Activated naive CD8-positive, alpha-beta T cell treated with anti-CD3 and anti-CD28 coated beads, Interleukin-2, amount 10 ng/mL, durations not matched to agents 7 days and 5 days (primary cell): ENCODE measurements around the gene CTIF. TPM values are rescaled to one million over a fixed set of nuclear protein-coding genes. Genes with fewer than 3 reads are reported as not detected.

Source experiments
- ATAC-seq: fragments of 150-1000 bp; cut with Tn5 transposase; one replicate; pipeline ENCODE4 v1.10.0; 2021; ENCODE audit warnings: low read depth, moderate library complexity
- POLR2A ChIA-PET: fragments of 350-600 bp; sonication (Branson Sonifier 250); formaldehyde crosslinking; loops from one replicate; lab custom pipeline; 2021; ENCODE audit warnings: antibody characterized with exemption; lab: Charles Lee
- DNase-seq: peaks from one replicate; pipeline ENCODE4 v3.0.0; 2021
- H3K27ac Mint-ChIP-seq: one replicate; pipeline ENCODE4 v1.8.0; 2022; ENCODE audit warnings: mild to moderate bottlenecking, mixed read lengths
- H3K27me3 Mint-ChIP-seq: one replicate; pipeline ENCODE4 v1.8.0; 2022; ENCODE audit warnings: mild to moderate bottlenecking, moderate library complexity, mixed read lengths
- H3K36me3 Mint-ChIP-seq: one replicate; pipeline ENCODE4 v1.8.0; 2021; ENCODE audit warnings: mild to moderate bottlenecking, mixed read lengths
- H3K4me1 Mint-ChIP-seq: one replicate; pipeline ENCODE4 v1.8.0; 2021; ENCODE audit warnings: mixed read lengths
- H3K4me3 Mint-ChIP-seq: one replicate; pipeline ENCODE4 v1.8.0; 2022; ENCODE audit warnings: mild to moderate bottlenecking, moderate library complexity, mixed read lengths
- H3K9me3 Mint-ChIP-seq: one replicate; pipeline ENCODE4 v1.8.0; 2021; ENCODE audit warnings: mixed read lengths
- total RNA-seq, 2 experiments: library from RNA; stranded (reverse); gene quantifications; one replicate each; pipeline ENCODE4 v1.2.3, GENCODE V29; 2021

CTIF gene
- total RNA-seq, 2 experiments from 2014 or later: 2.4 to 3.0 TPM

DNA sequence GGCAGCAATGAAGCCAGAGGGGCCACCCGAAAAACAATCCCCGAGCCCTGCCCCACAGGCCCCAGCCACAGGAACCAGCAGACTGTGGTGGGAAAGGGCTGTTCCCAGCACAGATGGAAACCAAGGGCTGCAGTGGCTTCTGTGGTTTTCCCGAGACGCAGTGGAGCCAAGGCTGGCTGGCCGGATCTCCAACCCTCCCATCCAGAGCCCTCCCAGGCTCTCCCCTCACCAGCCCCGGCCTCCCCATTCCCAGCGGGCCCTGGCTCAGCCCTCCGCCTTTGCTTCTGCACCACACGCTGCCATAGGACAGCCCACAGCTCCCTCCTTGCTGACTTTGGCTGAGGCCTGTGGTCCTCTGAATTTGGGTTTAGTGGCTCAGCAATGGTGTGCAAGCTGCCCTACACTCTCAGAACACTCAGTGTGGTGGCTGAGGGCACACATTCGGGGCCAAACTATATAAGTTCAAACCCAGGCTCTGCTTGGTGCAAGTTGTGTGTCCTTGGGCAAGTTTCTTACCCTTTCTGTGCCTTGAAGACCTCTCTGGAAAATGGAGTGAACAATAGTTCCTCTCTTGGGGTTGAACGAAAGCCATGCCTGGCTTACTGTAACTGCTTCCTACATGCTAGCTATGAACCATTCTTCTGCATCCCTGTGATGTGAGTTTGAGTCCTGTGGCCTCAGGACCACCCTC lies 211.8 kb downstream of the CTIF start:
- DNase-seq (no peak), ATAC-seq (no peak)
- no peak overlapping the region for H3K27ac Mint-ChIP-seq
- POLR2A ChIA-PET: no interaction called here
- no peaks in the 10 kb centered on the region for H3K9me3 Mint-ChIP-seq
- no peaks in the 10 kb centered on the region for H3K36me3 Mint-ChIP-seq
- peaks cover 2% of the 10 kb centered on the region for H3K27me3 Mint-ChIP-seq
- H3K4me1 Mint-ChIP-seq: peaks cover 3% of the 10 kb centered on the region
- H3K4me3 Mint-ChIP-seq: no peak overlapping the region

DNA sequence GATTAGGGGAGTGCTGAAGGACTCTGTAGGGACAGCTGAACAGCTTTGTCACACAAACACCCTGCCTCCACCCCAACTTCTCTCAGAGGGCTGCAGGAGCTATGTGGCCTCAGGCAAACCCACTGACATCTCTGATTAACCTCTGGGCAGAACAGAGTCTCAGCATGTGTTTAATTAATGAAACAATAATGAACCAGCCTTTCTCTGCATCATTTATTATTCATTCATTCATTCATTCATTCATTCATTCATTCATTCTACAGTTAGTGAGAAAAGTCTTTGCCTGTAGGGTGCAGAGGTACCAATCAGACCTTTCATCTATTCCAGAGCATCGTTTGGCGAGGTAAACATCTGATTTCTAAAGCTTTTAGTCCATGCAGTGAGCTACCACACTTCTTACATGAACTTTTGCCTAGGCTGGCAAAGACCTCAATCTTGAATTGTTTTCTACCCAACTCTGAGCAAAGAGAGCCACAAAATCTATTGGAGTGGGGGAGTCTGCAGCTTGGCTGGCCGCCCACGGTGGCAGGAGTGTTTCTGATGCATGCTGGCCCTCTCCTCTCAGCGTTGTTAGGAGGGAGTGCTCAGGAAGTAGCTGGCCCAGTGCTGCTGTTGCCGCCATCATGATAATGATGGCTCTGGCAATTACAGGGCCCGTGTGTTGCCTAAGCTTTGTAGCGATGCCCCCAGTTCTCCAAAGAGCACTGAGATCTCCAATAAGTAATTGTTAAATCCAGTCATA lies 213.1 kb downstream of the CTIF start:
- peaks cover 3% of the 10 kb centered on the region for H3K4me1 Mint-ChIP-seq
- H3K27me3 Mint-ChIP-seq: peaks cover 2% of the 10 kb centered on the region
- H3K27ac Mint-ChIP-seq: no peak overlapping the region
- ATAC-seq: no peak
- POLR2A ChIA-PET: no interaction called here
- no peak overlapping the region for H3K4me3 Mint-ChIP-seq
- no peaks in the 10 kb centered on the region for H3K9me3 Mint-ChIP-seq
- no peak for DNase-seq
- no peaks in the 10 kb centered on the region for H3K36me3 Mint-ChIP-seq

DNA sequence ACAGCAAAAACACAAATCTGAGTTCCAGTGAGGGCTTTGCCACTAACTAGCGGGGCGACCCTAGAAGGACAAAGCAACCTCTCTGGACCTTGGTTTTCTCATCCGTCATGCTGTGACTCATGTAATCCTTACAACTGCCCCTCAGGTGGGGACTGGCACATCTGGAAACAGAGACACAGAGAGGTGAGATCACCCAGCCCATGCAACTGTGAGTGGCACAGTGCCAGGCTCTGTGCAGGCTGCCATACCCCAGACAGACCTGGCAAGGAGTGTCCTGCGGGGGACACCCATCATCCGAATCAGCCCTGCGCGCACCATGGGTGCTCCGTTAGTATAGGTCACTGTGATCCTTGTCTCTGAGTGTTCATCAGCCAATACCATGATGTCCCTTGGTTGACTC lies 213.6 kb downstream of the CTIF start:
- Mint-ChIP-seq H3K9me3 (no peaks in the 10 kb centered on the region), H3K27me3 (peaks cover 2% of the 10 kb centered on the region), H3K27ac (no peak overlapping the region), H3K4me3 (no peak overlapping the region), H3K4me1 (peaks cover 3% of the 10 kb centered on the region), H3K36me3 (no peaks in the 10 kb centered on the region)
- DNase-seq (no peak), ATAC-seq (no peak)
- POLR2A ChIA-PET: no interaction called here

DNA sequence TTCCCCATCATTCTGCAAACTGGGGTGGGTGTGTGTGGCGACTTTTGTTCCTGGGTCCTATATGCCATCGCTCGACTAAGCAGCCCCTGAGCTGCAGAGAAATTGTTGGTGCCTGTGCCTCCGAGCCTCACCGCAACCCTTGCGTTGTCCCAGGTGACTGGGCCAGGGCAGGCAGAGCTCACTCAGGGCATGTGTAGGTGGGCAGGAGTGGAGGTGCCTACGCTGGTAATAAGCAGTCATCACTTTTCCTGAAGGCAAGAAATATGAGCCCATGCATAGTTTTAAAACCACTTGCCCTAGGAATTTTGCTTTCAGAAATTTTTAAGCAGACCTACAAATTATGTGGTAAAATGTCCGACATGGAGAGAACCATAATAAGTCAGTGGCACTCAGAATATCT lies 214.1 kb downstream of the CTIF start:
- Mint-ChIP-seq H3K4me3 (no peak overlapping the region), H3K9me3 (no peaks in the 10 kb centered on the region), H3K27ac (no peak overlapping the region), H3K36me3 (no peaks in the 10 kb centered on the region), H3K4me1 (peaks cover 3% of the 10 kb centered on the region), H3K27me3 (peaks cover 2% of the 10 kb centered on the region)
- no peak for DNase-seq
- ATAC-seq: no peak
- POLR2A ChIA-PET: no interaction called here

DNA sequence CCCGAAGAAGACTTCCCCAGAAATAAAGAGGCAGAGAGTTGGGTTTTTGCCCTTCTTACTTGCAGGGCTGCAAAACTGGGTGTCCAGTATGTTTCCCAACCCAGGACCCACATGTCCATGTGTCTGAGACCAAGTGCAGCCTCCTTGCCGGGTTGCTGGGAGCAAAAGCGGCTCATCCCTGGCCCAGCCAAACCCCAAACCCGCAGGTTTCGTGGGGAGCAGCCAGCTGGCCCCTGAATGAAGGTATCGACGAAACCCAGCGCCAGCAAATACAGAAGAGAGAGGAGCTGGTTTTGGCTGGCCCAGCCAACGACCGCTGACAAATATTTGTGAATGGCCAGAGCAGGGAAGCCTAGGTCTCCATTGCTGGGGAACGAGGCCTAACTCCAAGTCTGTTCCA lies 214.9 kb downstream of the CTIF start:
- no peak overlapping the region for H3K27ac Mint-ChIP-seq
- POLR2A ChIA-PET: no interaction called here
- DNase-seq (no peak), ATAC-seq (no peak)
- peaks cover 3% of the 10 kb centered on the region for H3K4me1 Mint-ChIP-seq
- no peak overlapping the region for H3K4me3 Mint-ChIP-seq
- H3K9me3 Mint-ChIP-seq: no peaks in the 10 kb centered on the region
- peaks cover 2% of the 10 kb centered on the region for H3K27me3 Mint-ChIP-seq
- no peaks in the 10 kb centered on the region for H3K36me3 Mint-ChIP-seq

DNA sequence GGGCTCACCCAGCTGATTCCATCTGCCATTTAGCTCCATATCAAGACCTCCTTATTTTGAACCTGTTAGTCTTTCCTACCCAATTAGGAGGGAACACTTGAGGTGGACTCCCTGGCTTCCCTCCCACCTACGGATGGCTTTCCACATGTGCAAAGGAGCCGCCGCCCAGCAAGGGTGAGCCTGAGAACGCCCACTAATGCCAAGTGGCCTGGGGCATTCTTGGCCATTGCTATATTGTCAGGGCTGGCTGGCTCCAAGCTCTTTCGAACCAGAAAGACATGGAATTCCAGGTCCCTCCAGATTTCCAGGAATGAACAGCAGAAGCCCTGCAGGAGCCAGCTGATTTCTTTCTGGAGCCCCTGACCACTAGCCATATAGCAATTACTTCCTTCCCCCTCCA lies 215.7 kb downstream of the CTIF start:
- ATAC-seq: no peak
- POLR2A ChIA-PET: no interaction called here
- H3K4me3 Mint-ChIP-seq: no peak overlapping the region
- no peak overlapping the region for H3K27ac Mint-ChIP-seq
- no peaks in the 10 kb centered on the region for H3K9me3 Mint-ChIP-seq
- peaks cover 2% of the 10 kb centered on the region for H3K27me3 Mint-ChIP-seq
- peaks cover 3% of the 10 kb centered on the region for H3K4me1 Mint-ChIP-seq
- H3K36me3 Mint-ChIP-seq: no peaks in the 10 kb centered on the region
- DNase-seq: no peak

DNA sequence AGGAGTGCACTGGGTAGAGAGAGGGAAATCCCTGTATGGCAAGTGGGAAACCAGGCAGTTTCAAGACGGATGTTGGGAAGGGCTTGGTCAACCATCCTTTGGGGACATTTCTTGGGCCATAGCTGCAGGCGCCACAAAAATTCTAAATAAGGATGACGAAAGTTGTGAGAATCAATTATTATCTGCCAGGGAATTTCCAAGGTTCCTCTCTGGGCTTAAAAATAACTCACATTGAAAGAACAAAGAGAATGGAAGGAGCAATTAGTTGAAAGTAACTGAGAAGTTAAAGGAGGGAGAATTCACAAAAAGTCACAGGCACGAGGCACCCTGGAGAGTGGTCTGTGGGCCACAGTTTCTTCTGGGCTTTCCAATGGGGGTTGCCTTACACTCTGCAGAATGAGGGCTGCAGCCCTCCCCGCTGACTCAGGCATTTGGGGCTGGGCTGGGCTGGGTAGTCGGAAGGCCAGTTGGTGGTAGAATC lies 216.2 kb downstream of the CTIF start:
- POLR2A ChIA-PET: no interaction called here
- peaks cover 2% of the 10 kb centered on the region for H3K27me3 Mint-ChIP-seq
- no peak overlapping the region for H3K27ac Mint-ChIP-seq
- no peak overlapping the region for H3K4me3 Mint-ChIP-seq
- no peak for ATAC-seq
- DNase-seq: no peak
- H3K36me3 Mint-ChIP-seq: no peaks in the 10 kb centered on the region
- H3K9me3 Mint-ChIP-seq: no peaks in the 10 kb centered on the region
- H3K4me1 Mint-ChIP-seq: peaks cover 3% of the 10 kb centered on the region

DNA sequence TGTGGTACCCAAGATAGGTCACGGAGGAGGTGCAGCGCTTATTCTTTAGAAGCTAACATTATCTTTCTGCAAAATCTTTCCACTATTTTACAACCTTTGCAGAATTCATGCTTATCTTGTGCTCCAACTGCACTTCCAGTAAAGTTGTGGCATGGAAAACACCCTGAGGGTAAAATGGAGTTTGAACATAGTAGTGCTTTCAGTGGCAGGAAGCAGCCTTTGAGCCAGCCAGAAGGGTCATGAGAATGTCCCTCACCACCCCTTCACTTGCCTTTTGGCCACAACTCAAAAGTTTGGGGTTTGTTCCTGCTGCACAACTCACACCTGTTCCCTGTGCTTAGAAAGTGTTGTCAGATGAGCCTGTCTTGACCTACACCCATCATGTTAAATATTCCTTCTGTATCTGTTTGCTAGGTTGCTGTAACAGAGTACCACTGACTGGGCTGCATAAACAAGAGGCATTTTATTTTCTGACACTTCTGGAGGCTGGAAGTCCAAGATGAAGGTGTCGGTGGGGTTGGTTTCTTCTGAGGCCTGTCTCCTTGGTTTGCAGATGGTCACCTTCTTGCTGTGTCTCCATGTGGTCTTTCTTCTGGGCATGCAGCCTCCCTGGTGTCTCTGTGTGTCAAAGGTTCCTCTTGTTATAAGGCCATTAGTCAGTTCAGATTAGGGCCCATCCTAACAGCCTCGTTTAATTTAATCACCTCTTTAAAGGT lies 217.8 kb downstream of the CTIF start:
- no peak overlapping the region for H3K4me3 Mint-ChIP-seq
- no peak overlapping the region for H3K27ac Mint-ChIP-seq
- H3K4me1 Mint-ChIP-seq: no peaks in the 10 kb centered on the region

DNA sequence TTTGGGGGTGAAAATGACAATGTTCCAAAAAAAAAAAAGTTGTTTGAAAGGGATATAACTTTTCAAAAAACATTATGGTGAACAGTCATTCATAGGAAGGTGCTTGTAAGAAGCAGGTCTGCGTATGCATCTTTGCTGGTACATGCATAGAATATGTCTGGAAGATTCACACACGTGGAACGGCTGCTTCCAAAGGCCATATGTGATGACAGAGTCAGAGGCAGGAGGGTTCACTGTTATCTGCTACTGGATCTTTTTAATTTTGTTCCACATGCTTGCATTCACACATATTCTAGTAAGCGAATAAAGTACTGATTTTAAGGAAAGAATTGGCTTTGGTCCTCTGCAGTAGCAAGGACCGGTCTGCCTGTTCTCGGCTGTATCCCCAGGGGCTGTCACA lies 218.5 kb downstream of the CTIF start:
- H3K4me3 Mint-ChIP-seq: no peak overlapping the region
- H3K9me3 Mint-ChIP-seq: no peaks in the 10 kb centered on the region
- no peak for ATAC-seq
- POLR2A ChIA-PET: no interaction called here
- no peaks in the 10 kb centered on the region for H3K27me3 Mint-ChIP-seq
- H3K36me3 Mint-ChIP-seq: no peaks in the 10 kb centered on the region
- H3K4me1 Mint-ChIP-seq: no peaks in the 10 kb centered on the region
- no peak for DNase-seq
- H3K27ac Mint-ChIP-seq: no peak overlapping the region

More for the DNA sequence above, 217.8 kb downstream of the CTIF start:
- ATAC-seq (no peak), DNase-seq (no peak)
- H3K27me3 Mint-ChIP-seq: no peaks in the 10 kb centered on the region
- H3K9me3 Mint-ChIP-seq: no peaks in the 10 kb centered on the region
- H3K36me3 Mint-ChIP-seq: no peaks in the 10 kb centered on the region
- POLR2A ChIA-PET: no interaction called here

DNA sequence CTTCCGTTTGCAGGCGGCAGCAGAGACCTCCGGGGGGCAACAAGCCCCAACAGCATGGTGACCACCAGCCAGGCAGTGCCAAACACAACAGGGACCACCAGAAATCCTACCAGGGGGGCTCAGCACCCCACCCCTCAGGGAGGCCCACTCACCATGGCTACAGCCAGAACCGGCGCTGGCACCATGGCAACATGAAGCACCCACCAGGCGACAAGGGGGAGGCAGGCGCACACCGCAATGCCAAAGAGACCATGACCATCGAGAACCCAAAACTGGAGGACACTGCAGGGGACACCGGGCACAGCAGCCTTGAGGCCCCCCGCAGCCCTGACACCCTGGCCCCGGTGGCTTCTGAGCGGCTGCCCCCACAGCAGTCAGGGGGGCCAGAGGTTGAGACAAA lies 219.1 kb downstream of the CTIF start:
- Mint-ChIP-seq H3K9me3 (no peaks in the 10 kb centered on the region), H3K4me3 (no peak overlapping the region), H3K4me1 (no peaks in the 10 kb centered on the region), H3K27me3 (no peaks in the 10 kb centered on the region), H3K36me3 (no peaks in the 10 kb centered on the region), H3K27ac (no peak overlapping the region)
- no peak for ATAC-seq
- POLR2A ChIA-PET: no interaction called here
- no peak for DNase-seq

DNA sequence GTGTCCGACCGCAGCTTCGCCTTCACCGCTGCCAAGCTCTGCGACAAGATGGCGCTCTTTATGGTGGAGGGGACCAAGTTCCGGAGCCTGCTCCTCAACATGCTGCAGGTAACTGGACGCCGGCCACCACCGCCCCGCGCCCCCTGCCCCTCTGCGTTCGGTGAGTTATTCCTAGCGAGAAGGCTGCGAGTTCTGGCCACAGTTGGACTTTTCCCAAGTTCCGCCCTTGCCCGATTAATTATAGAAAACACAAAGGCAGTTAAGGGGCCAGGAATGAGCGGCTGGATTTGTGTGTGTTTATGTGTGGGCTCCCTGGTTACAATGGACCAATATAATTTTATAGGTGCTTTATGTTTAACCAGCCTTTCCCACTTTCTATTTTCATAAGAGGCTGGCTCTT lies 222.8 kb downstream of the CTIF start:
- no peak for DNase-seq
- no peak for ATAC-seq
- no peak overlapping the region for H3K4me3 Mint-ChIP-seq
- no peaks in the 10 kb centered on the region for H3K36me3 Mint-ChIP-seq
- no peaks in the 10 kb centered on the region for H3K9me3 Mint-ChIP-seq
- no peak overlapping the region for H3K27ac Mint-ChIP-seq
- POLR2A ChIA-PET: no interaction called here
- peaks cover 8% of the 10 kb centered on the region for H3K4me1 Mint-ChIP-seq
- H3K27me3 Mint-ChIP-seq: no peaks in the 10 kb centered on the region

DNA sequence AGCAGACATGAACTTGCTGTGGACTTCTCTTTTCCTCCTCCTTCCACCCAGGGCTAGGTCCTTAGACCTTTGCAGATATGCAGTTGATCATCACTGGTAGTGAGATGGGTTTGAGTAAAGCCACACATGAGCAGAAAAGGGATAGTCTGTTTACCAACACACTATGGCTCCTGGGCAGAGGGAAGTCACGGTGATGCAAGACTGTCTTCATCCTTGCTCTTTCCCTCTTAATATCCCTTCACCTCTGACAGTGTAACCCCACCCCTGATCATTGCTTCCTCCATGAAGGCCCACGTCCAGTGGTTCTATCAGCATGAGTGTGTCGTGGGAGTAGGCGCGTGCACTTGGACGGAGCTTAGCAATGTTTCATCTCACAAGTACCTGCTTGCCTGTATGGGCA lies 223.2 kb downstream of the CTIF start:
- H3K27ac Mint-ChIP-seq: no peak overlapping the region
- H3K4me3 Mint-ChIP-seq: no peak overlapping the region
- no peak for DNase-seq
- POLR2A ChIA-PET: no interaction called here
- no peaks in the 10 kb centered on the region for H3K27me3 Mint-ChIP-seq
- peaks cover 8% of the 10 kb centered on the region for H3K4me1 Mint-ChIP-seq
- no peaks in the 10 kb centered on the region for H3K36me3 Mint-ChIP-seq
- ATAC-seq: no peak
- no peaks in the 10 kb centered on the region for H3K9me3 Mint-ChIP-seq

DNA sequence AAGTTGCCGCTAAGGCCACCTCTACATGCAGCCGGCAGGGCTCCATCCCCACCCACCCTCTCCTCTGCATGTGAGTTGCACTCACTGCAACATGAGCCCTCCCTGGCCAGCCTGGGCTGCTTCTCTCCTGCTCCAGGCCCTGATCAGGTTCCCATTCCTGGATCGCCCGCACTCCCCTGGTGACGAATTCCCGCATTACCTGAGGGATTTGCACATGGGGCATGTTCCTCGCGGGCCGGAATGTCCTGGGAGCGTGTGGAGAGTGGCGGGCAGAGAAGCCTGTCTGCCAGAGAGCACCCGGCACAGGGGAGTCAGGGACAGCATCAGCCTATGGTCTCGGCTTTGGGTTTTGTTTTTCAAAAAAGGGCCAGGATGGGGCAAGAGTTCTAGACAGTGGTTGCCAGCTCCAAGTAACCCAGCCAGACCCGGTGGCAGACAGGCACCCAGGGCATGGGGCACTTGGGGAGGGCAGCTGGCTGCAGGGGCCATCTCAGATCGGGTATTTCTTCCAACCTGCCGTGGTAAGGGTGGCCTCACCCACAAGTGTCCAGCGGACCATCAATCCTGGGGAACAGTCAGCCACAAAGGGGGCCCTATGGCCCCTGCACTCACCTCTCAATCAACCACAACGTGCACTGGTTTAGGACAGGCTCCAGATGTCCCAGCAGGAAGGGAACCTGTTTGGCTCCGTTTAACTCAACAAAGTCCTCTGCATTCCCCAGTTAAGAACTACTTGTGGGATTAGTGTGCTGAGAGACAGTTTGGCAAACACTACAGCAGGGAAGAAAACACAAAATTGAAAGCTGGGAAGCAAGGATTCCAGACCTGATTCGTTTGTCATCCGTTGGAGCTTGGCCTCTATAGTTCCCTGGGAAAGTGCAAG lies 224.2 kb downstream of the CTIF start:
- no peaks in the 10 kb centered on the region for H3K9me3 Mint-ChIP-seq
- no peak for DNase-seq
- H3K4me1 Mint-ChIP-seq: peaks cover 8% of the 10 kb centered on the region
- POLR2A ChIA-PET: no interaction called here
- no peak for ATAC-seq
- no peak overlapping the region for H3K4me3 Mint-ChIP-seq
- no peaks in the 10 kb centered on the region for H3K27me3 Mint-ChIP-seq
- H3K36me3 Mint-ChIP-seq: no peaks in the 10 kb centered on the region
- H3K27ac Mint-ChIP-seq: no peak overlapping the region
